GM12878 (cell line): ENCODE measurements around the gene ZBTB32. TPM values are rescaled to one million over a fixed set of nuclear protein-coding genes. Genes with fewer than 3 reads are reported as not detected.
A peak's percentile ranks its signal among the peaks of the same experiment; 100 is the strongest.

Experiments used
- ATAC-seq: fragments of 200-7000 bp; cut with Tn5 transposase; 3 replicates; pipeline ENCODE4 v1.9.1; 2020; ENCODE audit warnings: mild to moderate bottlenecking, moderate library complexity
- BruUV-seq: library from RNA; stranded (reverse); fragments of 400-500 nt; replicated peaks from 2 replicates; lab custom pipeline; 2021; lab: Mats Ljungman, UMichigan
- CTCF ChIA-PET: fragments of 300-600 bp; sonication (Branson Sonifier 250); formaldehyde crosslinking; extraction: SDS; loops from one replicate; lab custom pipeline; 2021; ENCODE audit warnings: inconsistent platforms; lab: Yijun Ruan, JAX
- POLR2A ChIA-PET: fragments of 350-600 bp; formaldehyde crosslinking; extraction: SDS; loops from one replicate; lab custom pipeline; 2021; ENCODE audit warnings: inconsistent platforms; lab: Charles Lee
- RAD21 ChIA-PET: fragments of 300-600 bp; sonication (Branson Sonifier 250); formaldehyde crosslinking; loops from one replicate; lab custom pipeline; 2023; ENCODE audit warnings: antibody characterized with exemption; ENCODE audit not compliant: unreplicated experiment; lab: Charles Lee
- SMC1A ChIA-PET: fragments of 300-600 bp; sonication (Branson Sonifier 250); formaldehyde crosslinking; loops from one replicate; lab custom pipeline; 2023; ENCODE audit not compliant: unreplicated experiment, uncharacterized antibody; lab: Charles Lee
- DNase-seq: peaks from one replicate; pipeline ENCODE4 v3.0.0-alpha.2; 2011; ENCODE audit warnings: low read depth, low spot score
- FAIRE-seq: peaks from 3 replicates; lab custom pipeline; 2011; peaks lifted over from hg19 to GRCh38; lab: Jason Lieb, UNC
- H2AFZ ChIP-seq: 2 replicates; pipeline ENCODE4 v1.6.0; 2011; ENCODE audit warnings: low read depth, low read length, control low read depth; ENCODE audit not compliant: control insufficient read depth
- H3K27ac ChIP-seq: 2 replicates; pipeline ENCODE4 v1.5.1; 2011; ENCODE audit warnings: control low read depth; ENCODE audit not compliant: control insufficient read depth, insufficient read depth
- H3K27me3 ChIP-seq, 2 experiments: replicated peaks in 1 of 2; 2 replicates each; pipeline versions ENCODE4 v1.6.0 to v1.6.1; 2011; ENCODE audit warnings: low read length in 1 of 2; ENCODE audit not compliant: control insufficient read depth in 2 of 2, insufficient read depth in 2 of 2
- H3K36me3 ChIP-seq, 2 experiments: 2 replicates each; pipeline ENCODE4 v1.5.1; 2011; ENCODE audit warnings: low read length in 1 of 2; ENCODE audit not compliant: control insufficient read depth in 2 of 2, insufficient read depth in 2 of 2
- H3K4me1 ChIP-seq: 2 replicates; pipeline ENCODE4 v1.6.1; 2011; ENCODE audit warnings: mild to moderate bottlenecking, low read length, moderate library complexity, mixed read lengths; ENCODE audit not compliant: control insufficient read depth, insufficient read depth
- H3K4me2 ChIP-seq: 2 replicates; pipeline ENCODE4 v1.6.0; 2011; ENCODE audit warnings: control low read depth; ENCODE audit not compliant: control insufficient read depth, insufficient read depth
- H3K4me3 ChIP-seq: fragments of 200-600 bp; sonication (generic); 2 replicates; pipeline ENCODE4 v1.5.1; 2016
- H3K79me2 ChIP-seq: 2 replicates; pipeline ENCODE4 v1.6.0; 2011; ENCODE audit warnings: low read length; ENCODE audit not compliant: control insufficient read depth, insufficient read depth
- H3K9ac ChIP-seq: 2 replicates; pipeline ENCODE4 v1.8.0; 2011; ENCODE audit warnings: low read length, control low read depth, mixed read lengths; ENCODE audit not compliant: control insufficient read depth, insufficient read depth
- H3K9me3 ChIP-seq: replicated peaks from 3 replicates; pipeline ENCODE4 v1.5.1; 2011; ENCODE audit warnings: mild to moderate bottlenecking, low read length; ENCODE audit not compliant: control insufficient read depth, insufficient read depth
- H4K20me1 ChIP-seq: 2 replicates; pipeline ENCODE4 v1.6.0; 2011; ENCODE audit not compliant: control insufficient read depth, insufficient read depth
- CBX5 ChIP-seq: sonication (generic); IDR thresholded peaks from 2 replicates; pipeline ENCODE4 v1.6.1; 2016; ENCODE audit warnings: low read depth, moderate library complexity, mild to moderate bottlenecking, inconsistent platforms
- WGBS: methylation state at CpG from one replicate; pipeline ENCODE4 v1.1.6; 2016; ENCODE audit warnings: low lambda C conversion rate; ENCODE audit not compliant: insufficient replicate concordance, insufficient coverage; ENCODE audit errors: missing lambda C conversion rate; 5-methylcytosine and 5-hydroxymethylcytosine counted together
- in situ Hi-C: fragments of 300-500 bp; cut with MboI; formaldehyde crosslinking; loops from 9 replicates; pipeline ENCODE4 v1.14.3; 2018; ENCODE audit warnings: mixed read lengths
- intact Hi-C: fragments of 100-400 bp; cut with micrococcal nuclease; formaldehyde crosslinking; loops from one replicate; pipeline ENCODE4 v1.14.2; 2022; ENCODE audit not compliant: unreplicated experiment
- polyA plus RNA-seq, 11 experiments: library from polyadenylated mRNA; depleted of rRNA in 4 of 11; unstranded in 6 of 11; stranded (reverse) in 5 of 11; fragments of >200 nt; fragmentation: Nextera tagmentation in 4 of 11; fragmentation: Illumina TruSeq in 1 of 11; extraction: Ambion mirVana in 4 of 11; extraction: Trizol in 1 of 11; gene quantifications; 1 replicate in 1 of 11; 2 replicates in 10 of 11; pipeline versions ENCODE4 v1.2.1 to v1.2.3, GENCODE V29; 2011 to 2016; ENCODE audit warnings: inconsistent platforms in 2 of 11, missing spikeins in 2 of 11, low read depth in 1 of 11
- total RNA-seq, 4 experiments: library from RNA; depleted of rRNA in 3 of 4; stranded (reverse); fragments of >200 nt in 3 of 4; fragmentation: Illumina TruSeq in 1 of 4; extraction: Trizol in 1 of 4; gene quantifications; 2 replicates each; pipeline versions ENCODE4 v1.2.1 to v1.2.3, GENCODE V29; 2013 to 2021
- TF ChIP-seq, protein P1 (sequence below), 3 experiments: IDR thresholded peaks in 2 of 3; conservative IDR thresholded peaks in 1 of 3; 2 replicates each; pipeline ENCODE4 v1.5.1; 2011; ENCODE audit warnings: low read depth in 3 of 3, low read length in 3 of 3, mild to moderate bottlenecking in 3 of 3, control low read depth in 2 of 3, moderate library complexity in 2 of 3, inconsistent platforms in 1 of 3, mixed read lengths in 1 of 3; ENCODE audit not compliant: control insufficient read depth in 2 of 3, insufficient read depth in 1 of 3; ENCODE audit errors: extremely low read depth in 1 of 3

Gene ZBTB32
- total and polyA plus RNA-seq, 10 of the 15 experiments (the other 5 are each of a cell fraction or from before 2014, with no cell fraction given): 1.0 to 46.7 (median 16.0) TPM

- ATAC-seq: peak; percentile 44; the same call in 1 of the 3 replicates
These were observed 46.3 kb upstream of the ZBTB32 start for GRCh38 chr19:35657904-35658700.

More at GRCh38 chr19:35657904-35658700, 46.3 kb upstream of the ZBTB32 start:
- Histone ChIP-seq H3K36me3 (peaks cover 12 to 13% of the 10 kb centered on the region in 2 experiments; a peak in 3 of 4 replicates), H3K9ac (no peak overlapping the region), H3K79me2 (no peaks in the 10 kb centered on the region), H2AFZ (no peak overlapping the region), H3K4me2 (no peak overlapping the region), H3K27me3 (no peaks in the 10 kb centered on the region), H4K20me1 (no peaks in the 10 kb centered on the region), H3K4me1 (no peaks in the 10 kb centered on the region), H3K9me3 (no peaks in the 10 kb centered on the region), H3K4me3 (no peak overlapping the region), H3K27ac (no peak overlapping the region)
- intact Hi-C loops (no loop called here), in situ Hi-C loops (no loop called here)
- ChIA-PET CTCF (interaction anchor here (0.7 kb wide), 1 partner anchor 109 kb away, joined by 3 read pairs; no protein-coding TSS in a partner anchor), POLR2A (interaction anchor here (1.2 kb wide), 1 partner anchor 10 kb away, joined by 4 read pairs; the partner anchor contains the start of gene COX6B1), RAD21 (interaction anchor here (0.6 kb wide), 2 partner anchors 121 to 242 kb away, joined by 3 to 5 read pairs; no protein-coding TSS in a partner anchor), SMC1A (no interaction called here)
- DNase-seq (no peak), FAIRE-seq (no peak)
- TF ChIP-seq, protein P1, sequence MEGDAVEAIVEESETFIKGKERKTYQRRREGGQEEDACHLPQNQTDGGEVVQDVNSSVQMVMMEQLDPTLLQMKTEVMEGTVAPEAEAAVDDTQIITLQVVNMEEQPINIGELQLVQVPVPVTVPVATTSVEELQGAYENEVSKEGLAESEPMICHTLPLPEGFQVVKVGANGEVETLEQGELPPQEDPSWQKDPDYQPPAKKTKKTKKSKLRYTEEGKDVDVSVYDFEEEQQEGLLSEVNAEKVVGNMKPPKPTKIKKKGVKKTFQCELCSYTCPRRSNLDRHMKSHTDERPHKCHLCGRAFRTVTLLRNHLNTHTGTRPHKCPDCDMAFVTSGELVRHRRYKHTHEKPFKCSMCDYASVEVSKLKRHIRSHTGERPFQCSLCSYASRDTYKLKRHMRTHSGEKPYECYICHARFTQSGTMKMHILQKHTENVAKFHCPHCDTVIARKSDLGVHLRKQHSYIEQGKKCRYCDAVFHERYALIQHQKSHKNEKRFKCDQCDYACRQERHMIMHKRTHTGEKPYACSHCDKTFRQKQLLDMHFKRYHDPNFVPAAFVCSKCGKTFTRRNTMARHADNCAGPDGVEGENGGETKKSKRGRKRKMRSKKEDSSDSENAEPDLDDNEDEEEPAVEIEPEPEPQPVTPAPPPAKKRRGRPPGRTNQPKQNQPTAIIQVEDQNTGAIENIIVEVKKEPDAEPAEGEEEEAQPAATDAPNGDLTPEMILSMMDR (IDR thresholded peaks at IDR 0.05 in 2 of 3, conservative IDR thresholded peaks at IDR 0.05 in 1 of 3; ENCODE audit: control insufficient read depth in 2 of 3, extremely low read depth in 1 of 3, insufficient read depth in 1 of 3, low read depth in 3 of 3, low read length in 3 of 3): 0 out of 6 replicates have a peak, but pooled peaks of 1 of the 3 experiments have one; percentile 8
- TF ChIP-seq CBX5: no peak
- BruUV-seq: no TSS peak
- 90% methylated on average over 15 of the region's 15 CpGs for WGBS
